HepG2 (cell line): ENCODE data around the gene GASK1A. TPM values are rescaled to one million over a fixed set of nuclear protein-coding genes. Genes with fewer than 3 reads are reported as not detected.

ENCODE experiments used
- ATAC-seq: fragments of 200-7000 bp; cut with Tn5 transposase; 3 replicates; pipeline ENCODE4 v1.9.1; 2020; ENCODE audit warnings: mild to moderate bottlenecking, moderate library complexity
- BruUV-seq: library from RNA; stranded (reverse); fragments of 400-500 nt; replicated peaks from 2 replicates; lab custom pipeline; 2021; lab: Mats Ljungman, UMichigan
- CTCF ChIA-PET: fragments of 300-600 bp; formaldehyde crosslinking; extraction: SDS; loops from one replicate; lab custom pipeline; 2021; ENCODE audit warnings: low total read pairs, inconsistent platforms, low intra/inter-chr PET ratio; lab: Yijun Ruan, JAX
- POLR2A ChIA-PET: fragments of 350-600 bp; sonication (Branson Sonifier 250); formaldehyde crosslinking; loops from one replicate; lab custom pipeline; 2020; ENCODE audit warnings: antibody characterized with exemption, inconsistent platforms; lab: Yijun Ruan, JAX
- DNase-seq: peaks from one replicate; pipeline ENCODE4 v3.0.0-alpha.2; 2015; ENCODE audit warnings: low spot score
- FAIRE-seq: peaks from 3 replicates; lab custom pipeline; 2011; peaks lifted over from hg19 to GRCh38; lab: Jason Lieb, UNC
- H2AFZ ChIP-seq: one replicate; pipeline ENCODE4 v1.6.1; 2011; ENCODE audit warnings: low read length, inconsistent platforms
- H3K27ac ChIP-seq: fragments of 300-600 bp; 3 replicates; pipeline ENCODE4 v1.8.0; 2011; ENCODE audit warnings: mixed run types, mild to moderate bottlenecking, mixed read lengths, low read length, inconsistent platforms; ENCODE audit not compliant: insufficient read depth; ENCODE audit errors: extremely low read length
- H3K27me3 ChIP-seq, 2 experiments: fragments of 200-600 bp in 1 of 2; 2 replicates in 1 of 2; 3 replicates in 1 of 2; pipeline versions ENCODE4 v1.6.0 to v1.8.0; 2011; ENCODE audit warnings: low read length in 2 of 2, mild to moderate bottlenecking in 2 of 2, moderate library complexity in 2 of 2, inconsistent platforms in 1 of 2; ENCODE audit not compliant: insufficient read depth in 2 of 2, control insufficient read depth in 1 of 2
- H3K36me3 ChIP-seq, 2 experiments: fragments of 200-600 bp in 1 of 2; replicated peaks in 1 of 2; 2 replicates in 1 of 2; 3 replicates in 1 of 2; pipeline versions ENCODE4 v1.5.1 to v1.8.0; 2011; ENCODE audit warnings: low read length in 2 of 2, inconsistent platforms in 1 of 2; ENCODE audit not compliant: insufficient read depth in 2 of 2, control insufficient read depth in 1 of 2
- H3K4me1 ChIP-seq: 2 replicates; pipeline ENCODE4 v1.5.1; 2012; ENCODE audit warnings: low read length, inconsistent platforms; ENCODE audit not compliant: insufficient read depth
- H3K4me2 ChIP-seq: 2 replicates; pipeline ENCODE4 v1.6.0; 2011; ENCODE audit warnings: low read depth, low read length, inconsistent platforms
- H3K4me3 ChIP-seq, 3 experiments: fragments of 200-600 bp in 1 of 3; sonication (generic), shearing (Covaris generic) in 1 of 3; replicated peaks in 1 of 3; 2 replicates each; pipeline ENCODE4 v1.5.1; 2011 to 2016; ENCODE audit warnings: low read length in 3 of 3, inconsistent platforms in 2 of 3, low read depth in 2 of 3, mild to moderate bottlenecking in 2 of 3, control low read depth in 1 of 3, mixed read lengths in 1 of 3; ENCODE audit not compliant: insufficient read depth in 1 of 3
- H3K79me2 ChIP-seq: one replicate; pipeline ENCODE4 v1.6.1; 2011; ENCODE audit warnings: low read length, inconsistent platforms; ENCODE audit not compliant: insufficient read depth
- H3K9ac ChIP-seq: 2 replicates; pipeline ENCODE4 v1.6.0; 2011; ENCODE audit warnings: mild to moderate bottlenecking, low read depth, low read length, inconsistent platforms; ENCODE audit not compliant: insufficient read depth
- H3K9me3 ChIP-seq: 2 replicates; pipeline ENCODE4 v1.5.1; 2012; ENCODE audit warnings: mild to moderate bottlenecking, low read length
- H4K20me1 ChIP-seq: 2 replicates; pipeline ENCODE4 v1.6.0; 2011; ENCODE audit warnings: inconsistent platforms, mild to moderate bottlenecking, low read length, moderate library complexity; ENCODE audit not compliant: insufficient read depth
- ATRX ChIP-seq: sonication (generic); formaldehyde crosslinking; IDR thresholded peaks from 2 replicates; pipeline ENCODE4 v1.4.0; 2020; ENCODE audit warnings: missing genetic modification reagents, borderline replicate concordance
- CCDC6 ChIP-seq: sonication (generic); formaldehyde crosslinking; IDR thresholded peaks from 2 replicates; pipeline ENCODE4 v1.8.1; 2022; ENCODE audit warnings: mild to moderate bottlenecking, missing genetic modification reagents, moderate library complexity
- DNMT1 ChIP-seq: sonication (generic); formaldehyde crosslinking; IDR thresholded peaks from 2 replicates; pipeline ENCODE4 v1.5.1; 2020; ENCODE audit warnings: mild to moderate bottlenecking, missing genetic modification reagents
- RBFOX2 ChIP-seq: fragments of 200-400 bp; formaldehyde crosslinking; IDR thresholded peaks from 2 replicates; pipeline ENCODE4 v1.6.1; 2017; ENCODE audit warnings: low read depth, mild to moderate bottlenecking, low read length
- REL ChIP-seq: sonication (generic); formaldehyde crosslinking; conservative IDR thresholded peaks from 2 replicates; pipeline ENCODE4 v1.8.0; 2022; ENCODE audit warnings: mild to moderate bottlenecking, missing genetic modification reagents, moderate library complexity
- SAFB2 ChIP-seq: sonication (generic); formaldehyde crosslinking; IDR thresholded peaks from 2 replicates; pipeline ENCODE4 v1.5.1; 2020; ENCODE audit warnings: missing genetic modification reagents, low read depth, mild to moderate bottlenecking, borderline replicate concordance
- SMAD3 ChIP-seq: sonication (generic); formaldehyde crosslinking; IDR thresholded peaks from 2 replicates; pipeline ENCODE4 v1.4.0; 2020; ENCODE audit warnings: missing genetic modification reagents
- ZBTB42 ChIP-seq: sonication (generic); formaldehyde crosslinking; IDR thresholded peaks from 2 replicates; pipeline ENCODE4 v1.5.0; 2020; ENCODE audit warnings: mild to moderate bottlenecking, missing genetic modification reagents
- ZNF263 ChIP-seq: sonication (generic); formaldehyde crosslinking; IDR thresholded peaks from 2 replicates; pipeline ENCODE4 v1.4.0; 2020; ENCODE audit warnings: missing genetic modification reagents
- ZNF468 ChIP-seq: sonication (generic); formaldehyde crosslinking; IDR thresholded peaks from 2 replicates; pipeline ENCODE4 v1.8.0; 2022; ENCODE audit warnings: mild to moderate bottlenecking, moderate library complexity, missing genetic modification reagents
- ZNF782 ChIP-seq: sonication (generic); formaldehyde crosslinking; IDR thresholded peaks from 2 replicates; pipeline ENCODE4 v1.4.0; 2020; ENCODE audit warnings: missing genetic modification reagents, mild to moderate bottlenecking, borderline replicate concordance
- WGBS: methylation state at CpG from one replicate; pipeline ENCODE4 v1.1.6; 2017; ENCODE audit warnings: low lambda C conversion rate; 5-methylcytosine and 5-hydroxymethylcytosine counted together
- in situ Hi-C: cut with HindIII; loops from 2 replicates; pipeline ENCODE4 v1.10.0; 2017; ENCODE audit warnings: low pct_unique_long_range_greater_than_20kb; ENCODE audit not compliant: extremely low pct_ligation_motif_present
- intact Hi-C: fragments of 100-400 bp; cut with micrococcal nuclease; formaldehyde crosslinking; loops from one replicate; pipeline ENCODE4 v1.10.0; 2022; ENCODE audit not compliant: unreplicated experiment
- polyA plus RNA-seq, 8 experiments: library from polyadenylated mRNA; depleted of rRNA in 3 of 8; stranded (reverse) in 7 of 8; unstranded in 1 of 8; fragments of >200 nt; fragmentation: Illumina TruSeq in 4 of 8; extraction: Trizol in 4 of 8; gene quantifications; 2 replicates each; pipeline versions ENCODE4 v1.2.1 to v1.2.3, GENCODE V29; 2011 to 2016; ENCODE audit warnings: low read depth in 4 of 8, missing spikeins in 1 of 8, mixed read lengths in 1 of 8; ENCODE audit not compliant: insufficient read depth in 1 of 8
- total RNA-seq, 5 experiments: library from RNA; depleted of rRNA; stranded (reverse); fragments of >200 nt; fragmentation: Illumina TruSeq; extraction: Trizol; gene quantifications; 2 replicates each; pipeline ENCODE4 v1.2.3, GENCODE V29; 2016; ENCODE audit warnings: low read depth in 1 of 5
- TF ChIP-seq, protein P1 (sequence below): sonication (generic); formaldehyde crosslinking; IDR thresholded peaks from 2 replicates; pipeline ENCODE4 v1.4.0; 2020; ENCODE audit warnings: missing genetic modification reagents, borderline replicate concordance
- TF ChIP-seq, protein P2 (sequence below): sonication (generic); formaldehyde crosslinking; IDR thresholded peaks from 2 replicates; pipeline ENCODE4 v1.4.0; 2020; ENCODE audit warnings: missing genetic modification reagents, mild to moderate bottlenecking, borderline replicate concordance

The GASK1A gene
- total and polyA plus RNA-seq, 2 of the 13 experiments (the other 11 are each of a cell fraction or from before 2014, with no cell fraction given) = not detected

DNA sequence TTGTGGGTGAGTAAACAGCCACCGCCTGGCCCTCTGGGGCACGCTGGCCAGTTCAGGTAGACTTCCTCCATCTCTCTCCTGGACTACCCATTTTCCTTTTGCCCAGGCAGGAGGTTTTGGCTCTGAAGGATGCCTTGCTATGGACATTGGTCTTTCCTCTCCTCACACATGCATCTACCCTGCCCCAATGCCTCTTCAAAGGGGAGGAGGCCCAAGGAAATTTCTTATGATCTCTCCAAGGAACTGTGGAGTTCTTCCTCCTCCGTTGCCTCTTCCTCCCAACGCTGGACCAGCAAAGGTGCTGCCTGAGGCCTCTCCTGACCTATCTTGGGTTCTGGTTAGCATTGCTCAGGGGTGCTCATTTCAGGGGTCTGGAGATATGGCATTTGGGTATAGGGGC is 93.2 kb downstream of the GASK1A start:
- intact Hi-C loops (no loop called here), in situ Hi-C loops (loop anchor here (10.0 kb wide), 1 partner anchor 108 kb away; no protein-coding TSS in a partner anchor)
- FAIRE-seq = no peak
- Histone ChIP-seq H3K79me2 (no peaks in the 10 kb centered on the region), H3K9me3 (no peaks in the 10 kb centered on the region), H2AFZ (no peak overlapping the region), H3K36me3 (no peaks in the 10 kb centered on the region), H3K4me3 (no peak overlapping the region), H4K20me1 (no peaks in the 10 kb centered on the region), H3K27ac (no peak overlapping the region), H3K4me2 (no peak overlapping the region), H3K27me3 (no peaks in the 10 kb centered on the region), H3K4me1 (no peaks in the 10 kb centered on the region), H3K9ac (no peak overlapping the region)
- TF ChIP-seq, protein P1, sequence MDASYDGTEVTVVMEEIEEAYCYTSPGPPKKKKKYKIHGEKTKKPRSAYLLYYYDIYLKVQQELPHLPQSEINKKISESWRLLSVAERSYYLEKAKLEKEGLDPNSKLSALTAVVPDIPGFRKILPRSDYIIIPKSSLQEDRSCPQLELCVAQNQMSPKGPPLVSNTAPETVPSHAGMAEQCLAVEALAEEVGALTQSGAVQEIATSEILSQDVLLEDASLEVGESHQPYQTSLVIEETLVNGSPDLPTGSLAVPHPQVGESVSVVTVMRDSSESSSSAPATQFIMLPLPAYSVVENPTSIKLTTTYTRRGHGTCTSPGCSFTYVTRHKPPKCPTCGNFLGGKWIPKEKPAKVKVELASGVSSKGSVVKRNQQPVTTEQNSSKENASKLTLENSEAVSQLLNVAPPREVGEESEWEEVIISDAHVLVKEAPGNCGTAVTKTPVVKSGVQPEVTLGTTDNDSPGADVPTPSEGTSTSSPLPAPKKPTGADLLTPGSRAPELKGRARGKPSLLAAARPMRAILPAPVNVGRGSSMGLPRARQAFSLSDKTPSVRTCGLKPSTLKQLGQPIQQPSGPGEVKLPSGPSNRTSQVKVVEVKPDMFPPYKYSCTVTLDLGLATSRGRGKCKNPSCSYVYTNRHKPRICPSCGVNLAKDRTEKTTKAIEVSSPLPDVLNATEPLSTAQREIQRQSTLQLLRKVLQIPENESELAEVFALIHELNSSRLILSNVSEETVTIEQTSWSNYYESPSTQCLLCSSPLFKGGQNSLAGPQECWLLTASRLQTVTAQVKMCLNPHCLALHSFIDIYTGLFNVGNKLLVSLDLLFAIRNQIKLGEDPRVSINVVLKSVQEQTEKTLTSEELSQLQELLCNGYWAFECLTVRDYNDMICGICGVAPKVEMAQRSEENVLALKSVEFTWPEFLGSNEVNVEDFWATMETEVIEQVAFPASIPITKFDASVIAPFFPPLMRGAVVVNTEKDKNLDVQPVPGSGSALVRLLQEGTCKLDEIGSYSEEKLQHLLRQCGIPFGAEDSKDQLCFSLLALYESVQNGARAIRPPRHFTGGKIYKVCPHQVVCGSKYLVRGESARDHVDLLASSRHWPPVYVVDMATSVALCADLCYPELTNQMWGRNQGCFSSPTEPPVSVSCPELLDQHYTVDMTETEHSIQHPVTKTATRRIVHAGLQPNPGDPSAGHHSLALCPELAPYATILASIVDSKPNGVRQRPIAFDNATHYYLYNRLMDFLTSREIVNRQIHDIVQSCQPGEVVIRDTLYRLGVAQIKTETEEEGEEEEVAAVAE (CRISPR knock-in tag) = no peak
- TF ChIP-seq, protein P2, sequence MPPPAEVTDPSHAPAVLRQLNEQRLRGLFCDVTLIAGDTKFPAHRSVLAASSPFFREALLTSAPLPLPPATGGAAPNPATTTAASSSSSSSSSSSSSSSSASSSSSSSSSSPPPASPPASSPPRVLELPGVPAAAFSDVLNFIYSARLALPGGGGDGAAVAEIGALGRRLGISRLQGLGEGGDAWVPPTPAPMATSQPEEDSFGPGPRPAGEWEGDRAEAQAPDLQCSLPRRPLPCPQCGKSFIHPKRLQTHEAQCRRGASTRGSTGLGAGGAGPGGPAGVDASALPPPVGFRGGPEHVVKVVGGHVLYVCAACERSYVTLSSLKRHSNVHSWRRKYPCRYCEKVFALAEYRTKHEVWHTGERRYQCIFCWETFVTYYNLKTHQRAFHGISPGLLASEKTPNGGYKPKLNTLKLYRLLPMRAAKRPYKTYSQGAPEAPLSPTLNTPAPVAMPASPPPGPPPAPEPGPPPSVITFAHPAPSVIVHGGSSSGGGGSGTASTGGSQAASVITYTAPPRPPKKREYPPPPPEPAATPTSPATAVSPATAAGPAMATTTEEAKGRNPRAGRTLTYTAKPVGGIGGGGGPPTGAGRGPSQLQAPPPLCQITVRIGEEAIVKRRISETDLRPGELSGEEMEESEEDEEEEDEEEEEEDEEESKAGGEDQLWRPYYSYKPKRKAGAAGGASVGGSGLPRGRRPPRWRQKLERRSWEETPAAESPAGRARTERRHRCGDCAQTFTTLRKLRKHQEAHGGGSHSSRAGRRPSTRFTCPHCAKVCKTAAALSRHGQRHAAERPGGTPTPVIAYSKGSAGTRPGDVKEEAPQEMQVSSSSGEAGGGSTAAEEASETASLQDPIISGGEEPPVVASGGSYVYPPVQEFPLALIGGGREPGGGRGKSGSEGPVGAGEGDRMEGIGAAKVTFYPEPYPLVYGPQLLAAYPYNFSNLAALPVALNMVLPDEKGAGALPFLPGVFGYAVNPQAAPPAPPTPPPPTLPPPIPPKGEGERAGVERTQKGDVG (CRISPR knock-in tag) = no peak
- TF ChIP-seq SAFB2 (CRISPR knock-in tag) (no peak), ZNF468 (CRISPR knock-in tag) (no peak), ATRX (CRISPR knock-in tag) (no peak), ZNF782 (CRISPR knock-in tag) (no peak), SMAD3 (CRISPR knock-in tag) (no peak), ZBTB42 (CRISPR knock-in tag) (no peak), RBFOX2 (no peak), REL (CRISPR knock-in tag) (no peak), DNMT1 (CRISPR knock-in tag) (no peak), CCDC6 (CRISPR knock-in tag) (no peak), ZNF263 (CRISPR knock-in tag) (no peak)
- ChIA-PET POLR2A (no interaction called here), CTCF (no interaction called here)
- BruUV-seq = no TSS peak
- 15% methylated on average over 4 of the region's 4 CpGs for WGBS
- DNase-seq = no peak
- no peak for ATAC-seq
